Measurements from ENCODE around the gene FYN. TPM values are rescaled to one million over a fixed set of nuclear protein-coding genes. Genes with fewer than 3 reads are reported as not detected.
A peak's percentile ranks its signal among the peaks of the same experiment; 100 is the strongest.

FYN gene
- total RNA-seq, 1 donor from 2014 or later: 331 TPM

DNA sequence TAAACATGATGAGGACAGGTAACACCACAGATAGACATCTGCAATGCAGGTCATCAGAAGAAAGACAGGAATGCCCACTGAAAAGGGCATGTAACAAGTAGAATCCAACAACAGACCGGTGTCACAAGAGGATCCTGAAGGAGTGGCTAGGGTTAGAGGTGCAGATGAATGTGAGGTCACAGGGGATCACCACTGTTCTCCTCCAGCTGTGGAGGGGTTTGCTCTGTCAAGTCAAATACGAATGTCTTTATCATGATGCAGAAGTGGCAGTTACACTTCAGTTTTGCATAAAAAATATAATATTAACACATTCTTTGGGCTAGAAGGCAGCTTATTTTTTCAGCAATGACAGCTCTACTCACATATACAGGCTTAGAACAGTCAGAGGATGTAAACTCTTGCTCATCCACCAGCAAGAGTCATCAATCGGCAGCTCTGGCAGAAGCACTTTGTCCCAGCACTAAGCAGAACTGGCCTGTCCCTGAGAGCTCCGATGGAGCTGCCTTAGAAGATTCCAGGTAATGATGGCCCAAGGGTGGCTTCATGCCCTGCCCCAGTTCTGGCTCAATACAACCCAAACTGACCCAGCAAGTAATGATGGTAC, 137.1 kb downstream of the FYN start:
- Mint-ChIP-seq H3K4me1 (peaks cover 68% of the 10 kb centered on the region), H3K27me3 (no peaks in the 10 kb centered on the region), H3K36me3 (ENCODE audit: low read depth) (peaks cover 89% of the 10 kb centered on the region), H3K9me3 (peaks cover 7% of the 10 kb centered on the region), H3K4me3 (no peak overlapping the region), H3K27ac (peak overlapping the region; percentile 74)
- no peak for DNase-seq
- intact Hi-C loops (cut with micrococcal nuclease): loop anchor here (2.0 kb wide), 2 partner anchors 13 to 15 kb away; no protein-coding TSS in a partner anchor

DNA sequence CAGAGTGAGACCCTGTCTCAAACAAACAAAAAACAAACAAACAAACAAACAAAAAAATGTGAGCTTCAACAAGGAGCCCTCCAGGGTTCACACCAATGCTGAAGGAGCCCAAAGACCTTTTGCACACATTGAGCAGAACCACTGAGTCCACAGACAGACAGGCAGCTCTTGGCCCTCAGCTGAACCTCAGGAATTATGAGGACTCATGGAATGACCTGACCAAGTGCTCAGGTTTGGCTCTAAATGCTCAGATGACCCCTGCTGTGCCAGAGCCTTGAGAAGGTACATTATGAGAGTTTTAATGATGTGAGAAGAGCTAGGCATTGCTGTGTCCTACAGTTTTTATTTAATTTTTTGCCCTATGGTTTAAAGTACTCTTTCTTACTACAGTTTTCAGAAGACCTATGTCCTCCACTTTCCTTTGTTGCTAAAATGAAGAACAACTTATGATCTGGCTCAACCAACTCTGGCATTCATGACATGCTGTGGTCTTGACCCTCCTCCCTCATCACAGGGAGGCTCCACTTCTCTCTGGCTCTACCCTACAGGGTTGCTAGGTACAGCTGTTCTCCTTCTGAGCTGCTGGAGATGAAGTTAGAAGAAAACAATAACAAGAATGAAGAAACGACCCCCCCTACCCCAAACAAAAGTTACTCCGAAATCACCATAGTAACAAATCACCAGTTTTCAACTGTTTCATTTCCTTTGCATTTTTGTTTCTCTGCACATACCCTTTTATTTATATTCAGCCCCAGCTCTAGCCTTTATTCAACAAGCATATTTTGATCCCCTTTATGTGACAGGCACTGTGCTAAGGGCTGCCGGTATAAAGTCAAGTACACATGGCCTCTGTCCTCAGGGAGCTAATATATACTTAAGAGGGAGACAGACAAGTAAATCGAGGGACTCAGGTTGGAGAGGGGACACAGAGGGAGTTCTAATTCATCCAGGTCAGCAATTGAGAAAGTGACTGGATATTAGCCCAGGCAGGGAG, 138.9 kb downstream of the FYN start:
- intact Hi-C loops (cut with micrococcal nuclease): no loop called here
- Mint-ChIP-seq H3K4me3 (no peak overlapping the region), H3K9me3 (peaks cover 7% of the 10 kb centered on the region), H3K27me3 (no peaks in the 10 kb centered on the region), H3K27ac (peak overlapping the region; percentile 21), H3K36me3 (ENCODE audit: low read depth) (peaks cover 85% of the 10 kb centered on the region), H3K4me1 (peaks cover 65% of the 10 kb centered on the region)
- DNase-seq: no peak

DNA sequence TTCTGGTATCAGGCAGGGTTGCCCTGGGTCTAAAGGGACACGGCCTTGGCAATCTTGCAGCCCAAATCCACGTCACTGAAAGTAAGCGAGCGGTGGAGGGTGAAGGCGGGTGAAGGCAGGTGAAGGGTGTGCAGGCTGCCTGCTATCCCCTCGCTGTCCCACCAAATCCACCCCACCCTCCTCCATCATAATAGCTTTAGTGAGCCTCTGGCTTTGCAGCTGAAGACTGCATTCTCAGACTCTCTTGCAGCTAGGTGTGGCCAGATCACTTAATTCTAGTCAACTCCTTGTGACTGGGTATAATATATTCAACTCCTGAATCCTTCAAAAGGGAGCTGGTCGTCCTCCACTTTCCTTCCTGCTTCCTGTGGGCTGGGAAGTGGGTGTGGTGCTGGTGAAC, 140.9 kb downstream of the FYN start:
- Mint-ChIP-seq H3K9me3 (peaks cover 7% of the 10 kb centered on the region), H3K4me1 (peaks cover 49% of the 10 kb centered on the region), H3K27me3 (no peaks in the 10 kb centered on the region), H3K4me3 (no peak overlapping the region), H3K36me3 (ENCODE audit: low read depth) (peaks cover 75% of the 10 kb centered on the region), H3K27ac (no peak overlapping the region)
- intact Hi-C loops (cut with micrococcal nuclease): no loop called here
- DNase-seq: no peak

DNA sequence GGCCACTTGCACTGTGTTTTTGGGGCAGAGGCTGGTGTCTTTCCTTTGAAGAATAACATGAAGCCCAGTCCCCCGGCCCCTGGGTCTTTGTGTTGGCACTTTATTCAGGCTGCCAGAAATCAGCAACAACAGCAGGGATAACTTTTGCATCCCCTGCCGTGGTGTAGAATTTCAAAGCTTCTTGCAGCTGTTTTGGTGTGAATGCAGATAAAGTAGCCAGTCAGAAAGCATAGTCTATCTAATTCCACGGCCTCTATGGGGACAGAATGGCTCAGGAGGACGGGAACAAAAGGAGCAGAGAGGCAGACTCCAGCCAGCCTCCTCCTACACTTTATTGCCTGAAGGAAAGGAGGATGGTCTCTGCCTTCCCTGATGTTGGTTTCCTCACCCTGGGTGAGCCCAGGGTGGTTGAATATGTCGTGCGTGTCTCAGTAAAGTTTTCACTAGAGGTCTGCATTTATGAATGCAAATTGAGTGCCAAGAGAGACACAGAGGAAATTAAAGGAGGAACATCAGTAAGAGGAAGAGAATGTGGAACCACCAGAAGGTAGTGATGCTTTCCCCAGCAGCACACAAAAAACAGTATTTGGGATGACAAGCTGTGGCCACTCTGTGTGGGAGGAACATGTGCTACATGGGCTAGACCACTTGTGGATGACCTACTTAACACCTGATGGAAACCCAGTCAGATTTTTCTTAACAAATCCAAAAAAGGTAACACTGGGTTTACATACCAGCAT, 141.6 kb downstream of the FYN start:
- Mint-ChIP-seq H3K36me3 (ENCODE audit: low read depth) (peaks cover 75% of the 10 kb centered on the region), H3K9me3 (peaks cover 7% of the 10 kb centered on the region)
- intact Hi-C loops (cut with micrococcal nuclease): no loop called here

DNA sequence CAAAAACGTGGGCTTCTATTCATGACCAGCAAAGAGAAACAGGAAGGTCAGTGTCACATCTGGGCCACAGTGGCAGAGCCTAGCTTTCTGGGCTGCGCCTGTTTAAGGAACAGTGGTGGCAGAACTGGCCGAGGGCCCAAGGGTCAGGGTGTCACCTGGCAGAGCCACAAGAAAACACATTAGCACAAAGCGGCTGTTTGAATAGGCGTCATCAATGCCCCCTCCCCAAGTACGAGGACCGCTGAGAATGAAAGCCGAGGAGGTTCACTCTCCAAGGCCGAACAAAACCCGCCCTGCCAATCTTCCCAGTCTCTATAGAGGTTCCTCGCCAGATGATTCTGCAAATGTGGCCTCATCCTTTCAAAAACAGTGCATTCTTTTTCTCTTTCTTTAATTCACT, 142.4 kb downstream of the FYN start:
- peaks cover 42% of the 10 kb centered on the region for H3K4me1 Mint-ChIP-seq
- no peak overlapping the region for H3K4me3 Mint-ChIP-seq
- intact Hi-C loops (cut with micrococcal nuclease): no loop called here
- peak overlapping the region; percentile 77 for H3K27ac Mint-ChIP-seq
- no peak for DNase-seq
- H3K36me3 Mint-ChIP-seq (ENCODE audit: low read depth): peaks cover 78% of the 10 kb centered on the region
- peaks cover 7% of the 10 kb centered on the region for H3K9me3 Mint-ChIP-seq
- no peaks in the 10 kb centered on the region for H3K27me3 Mint-ChIP-seq

More for the DNA sequence above, 141.6 kb downstream of the FYN start:
- Mint-ChIP-seq H3K27ac (no peak overlapping the region), H3K4me3 (no peak overlapping the region), H3K27me3 (no peaks in the 10 kb centered on the region), H3K4me1 (peaks cover 47% of the 10 kb centered on the region)
- DNase-seq: no peak

DNA sequence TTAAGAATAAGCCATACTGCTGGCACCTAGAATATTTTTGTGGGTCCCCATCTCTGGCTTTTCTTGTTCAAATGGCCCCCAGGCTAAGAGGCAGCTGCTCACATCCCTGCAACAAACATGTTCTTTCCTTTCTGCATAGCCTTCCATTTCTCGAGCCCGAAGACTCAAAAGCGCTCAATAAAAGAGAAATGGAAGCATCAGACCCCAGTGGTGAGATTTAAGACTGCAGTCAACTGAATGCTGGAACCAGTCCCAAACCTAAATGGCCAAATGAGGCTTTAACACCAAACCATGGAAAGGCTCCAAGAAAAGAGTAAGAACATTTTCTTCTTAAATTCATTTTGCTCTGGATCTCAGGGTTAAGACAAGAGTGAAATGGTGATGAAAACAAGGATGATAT, 145.4 kb downstream of the FYN start:
- no peak overlapping the region for H3K4me3 Mint-ChIP-seq

DNA sequence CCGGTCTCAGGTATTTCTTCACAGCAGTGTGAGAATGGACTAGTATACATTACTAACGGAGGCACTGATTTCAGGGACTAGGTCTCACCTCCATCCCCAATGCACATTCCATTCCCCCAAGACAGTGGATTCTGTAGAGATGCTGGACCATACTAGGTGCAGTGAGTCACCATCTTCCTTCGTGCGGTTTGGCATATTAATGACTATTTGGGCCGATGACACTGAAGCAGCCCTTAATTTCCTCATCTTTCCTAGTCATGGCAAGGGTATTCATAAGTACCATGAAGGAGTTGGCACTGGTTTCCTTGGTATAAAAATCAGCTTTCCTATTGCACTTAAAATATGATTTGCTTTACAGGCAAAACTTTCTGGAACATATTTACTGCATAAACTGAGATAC, 146.2 kb downstream of the FYN start:
- Mint-ChIP-seq H3K27me3 (no peaks in the 10 kb centered on the region), H3K9me3 (no peaks in the 10 kb centered on the region), H3K4me3 (no peak overlapping the region), H3K27ac (peak overlapping the region; percentile 46), H3K4me1 (peaks cover 48% of the 10 kb centered on the region), H3K36me3 (ENCODE audit: low read depth) (peaks cover 59% of the 10 kb centered on the region)
- no peak for DNase-seq
- intact Hi-C loops (cut with micrococcal nuclease): no loop called here

More for the DNA sequence above, 145.4 kb downstream of the FYN start:
- H3K27me3 Mint-ChIP-seq: no peaks in the 10 kb centered on the region
- peaks cover 2% of the 10 kb centered on the region for H3K9me3 Mint-ChIP-seq
- peaks cover 46% of the 10 kb centered on the region for H3K4me1 Mint-ChIP-seq
- intact Hi-C loops (cut with micrococcal nuclease): no loop called here
- no peak overlapping the region for H3K27ac Mint-ChIP-seq
- DNase-seq: no peak
- peaks cover 60% of the 10 kb centered on the region for H3K36me3 Mint-ChIP-seq (ENCODE audit: low read depth)

DNA sequence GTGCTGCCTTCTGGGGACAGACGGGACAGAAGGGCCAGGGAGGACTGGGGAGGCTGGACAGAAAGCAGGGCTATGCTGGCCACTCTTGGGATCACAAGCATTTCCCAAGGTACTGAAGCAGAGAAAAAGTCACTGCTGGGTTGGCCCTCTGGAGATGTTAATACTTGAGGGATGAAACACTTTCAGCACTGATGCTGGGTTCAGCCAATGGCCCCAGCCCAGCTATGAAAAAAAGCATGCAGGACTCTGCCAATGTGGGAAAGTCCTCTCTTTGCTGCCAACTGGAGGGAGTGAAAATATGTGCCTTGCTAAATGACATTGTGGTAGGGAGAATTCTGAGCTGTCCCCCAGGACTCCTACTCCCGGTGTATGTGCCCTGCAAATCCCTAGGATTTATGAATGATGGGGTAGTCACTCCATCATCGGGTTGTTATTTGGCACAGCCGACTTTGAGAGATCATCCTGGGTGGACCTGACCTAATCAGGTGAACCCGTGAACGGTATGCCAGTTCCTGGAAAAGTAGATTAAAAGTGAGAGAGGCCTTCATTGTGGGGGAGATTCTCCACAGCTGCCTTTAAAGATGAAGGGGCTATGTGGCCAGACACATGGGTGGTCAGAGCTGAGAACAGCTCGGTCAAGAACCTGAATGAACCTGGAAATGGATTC, 147.7 kb downstream of the FYN start:
- Mint-ChIP-seq H3K9me3 (peaks cover 3% of the 10 kb centered on the region), H3K36me3 (ENCODE audit: low read depth) (peaks cover 59% of the 10 kb centered on the region), H3K4me3 (peak overlapping the region; percentile 62), H3K4me1 (peaks cover 54% of the 10 kb centered on the region), H3K27ac (peak overlapping the region; percentile 68), H3K27me3 (no peaks in the 10 kb centered on the region)
- no peak for DNase-seq
- intact Hi-C loops (cut with micrococcal nuclease): no loop called here

DNA sequence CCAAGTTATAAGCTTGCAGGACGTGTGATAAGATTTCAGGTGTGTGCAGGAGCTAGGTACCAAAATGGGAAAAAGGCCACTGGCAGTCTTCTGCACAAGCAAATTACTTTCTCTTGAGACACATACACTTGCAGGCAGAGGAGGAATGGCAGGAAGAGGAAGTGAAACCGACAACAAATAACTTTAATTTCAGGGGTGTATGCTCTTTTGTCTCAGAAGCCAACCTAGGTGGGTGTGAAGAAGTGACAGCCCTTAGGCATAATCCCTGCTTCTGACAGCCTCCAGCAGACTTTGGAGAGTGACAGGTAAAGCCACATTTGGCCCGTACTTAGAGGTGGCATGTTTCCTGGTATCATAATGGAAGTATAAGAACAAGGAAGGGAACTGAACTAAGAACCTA, 148.7 kb downstream of the FYN start:
- H3K27ac Mint-ChIP-seq: peak overlapping the region; percentile 68
- H3K4me1 Mint-ChIP-seq: peaks cover 49% of the 10 kb centered on the region
- no peaks in the 10 kb centered on the region for H3K27me3 Mint-ChIP-seq
- peak; percentile 78 for DNase-seq
- peaks cover 60% of the 10 kb centered on the region for H3K36me3 Mint-ChIP-seq (ENCODE audit: low read depth)
- intact Hi-C loops (cut with micrococcal nuclease): no loop called here
- H3K9me3 Mint-ChIP-seq: peaks cover 3% of the 10 kb centered on the region
- H3K4me3 Mint-ChIP-seq: peak overlapping the region; percentile 62

DNA sequence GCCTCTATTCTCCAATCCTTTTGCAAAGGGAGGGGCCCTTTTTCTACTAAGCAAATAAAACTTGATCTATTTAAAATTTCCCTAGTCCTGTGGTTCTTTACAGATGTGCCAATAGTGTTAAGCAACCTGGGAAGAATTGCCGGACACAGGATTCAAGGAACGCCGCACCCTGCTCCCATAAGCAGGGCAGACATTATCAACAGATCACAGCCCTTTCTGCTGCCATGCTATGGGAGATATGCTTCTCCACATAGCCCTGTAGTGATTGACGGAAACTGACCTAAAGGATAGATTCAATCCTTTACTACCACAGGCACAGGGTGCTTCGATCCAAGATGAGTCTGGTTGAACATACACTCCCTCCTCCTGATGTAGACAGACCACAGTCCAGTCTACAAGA, 149.2 kb downstream of the FYN start:
- H3K27ac Mint-ChIP-seq: peak overlapping the region; percentile 68
- intact Hi-C loops (cut with micrococcal nuclease): no loop called here
- H3K27me3 Mint-ChIP-seq: no peaks in the 10 kb centered on the region
- no peak for DNase-seq
- H3K36me3 Mint-ChIP-seq (ENCODE audit: low read depth): peaks cover 63% of the 10 kb centered on the region
- peaks cover 3% of the 10 kb centered on the region for H3K9me3 Mint-ChIP-seq
- H3K4me3 Mint-ChIP-seq: peak overlapping the region; percentile 62
- H3K4me1 Mint-ChIP-seq: peaks cover 51% of the 10 kb centered on the region

DNA sequence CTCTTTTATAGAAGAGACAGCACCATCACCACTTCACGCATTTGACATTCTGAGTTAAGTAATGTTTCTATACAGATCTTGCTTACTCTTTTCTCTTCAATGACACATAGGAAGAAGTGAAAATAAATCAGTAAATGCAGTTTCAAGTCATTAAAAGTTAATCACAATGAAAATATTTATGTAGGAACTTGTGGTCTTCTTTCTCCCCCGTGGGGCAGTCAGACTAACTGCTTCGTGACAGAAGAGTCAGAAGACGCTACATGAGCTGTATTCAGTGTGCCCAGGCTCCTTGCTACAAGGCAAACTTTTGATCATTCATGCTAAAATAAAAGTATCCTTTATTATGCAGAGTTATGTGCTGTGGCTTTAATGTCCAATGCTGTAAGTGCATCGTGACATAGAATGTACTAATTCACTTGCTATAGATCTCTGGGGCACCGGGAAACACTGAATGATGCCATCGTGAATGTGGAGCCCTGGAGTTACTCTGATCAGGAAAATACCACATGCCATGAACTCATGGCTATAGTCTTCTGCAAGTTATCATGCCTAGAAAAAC, 149.8 kb downstream of the FYN start:
- H3K27ac Mint-ChIP-seq: no peak overlapping the region
- peaks cover 54% of the 10 kb centered on the region for H3K4me1 Mint-ChIP-seq
- peaks cover 66% of the 10 kb centered on the region for H3K36me3 Mint-ChIP-seq (ENCODE audit: low read depth)
- intact Hi-C loops (cut with micrococcal nuclease): loop anchor here (2.0 kb wide), 1 partner anchor 13 kb away; no protein-coding TSS in a partner anchor
- no peaks in the 10 kb centered on the region for H3K27me3 Mint-ChIP-seq
- DNase-seq: no peak
- no peak overlapping the region for H3K4me3 Mint-ChIP-seq
- H3K9me3 Mint-ChIP-seq: peaks cover 3% of the 10 kb centered on the region

DNA sequence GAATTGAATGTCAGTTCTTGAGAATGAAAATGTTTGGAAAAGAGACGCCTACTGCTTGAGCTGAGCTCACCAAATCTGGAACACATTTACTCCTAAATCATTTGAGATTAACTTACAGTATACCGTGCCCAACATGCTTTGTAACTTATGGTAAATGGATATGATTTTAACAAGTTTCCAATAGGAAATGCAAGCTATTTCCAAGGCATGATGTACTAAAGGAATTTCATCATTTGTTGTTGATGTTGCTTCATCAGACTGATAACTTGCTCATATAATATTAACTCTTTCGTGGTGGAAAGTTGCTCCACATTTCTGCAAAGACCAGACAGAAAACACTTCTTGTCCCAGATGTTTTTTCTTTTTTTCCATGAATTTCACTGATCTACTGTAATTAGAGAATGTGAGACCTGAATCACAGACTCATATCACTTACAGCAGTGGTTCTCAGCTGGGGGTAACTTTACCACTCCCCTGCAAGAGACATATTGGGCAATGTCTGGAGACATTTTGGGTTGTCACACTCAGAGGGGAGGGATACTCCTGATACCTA, 151.0 kb downstream of the FYN start:
- Mint-ChIP-seq H3K9me3 (peaks cover 3% of the 10 kb centered on the region), H3K4me3 (no peak overlapping the region), H3K4me1 (peaks cover 57% of the 10 kb centered on the region), H3K36me3 (ENCODE audit: low read depth) (peaks cover 72% of the 10 kb centered on the region), H3K27me3 (no peaks in the 10 kb centered on the region), H3K27ac (no peak overlapping the region)
- no peak for DNase-seq
- intact Hi-C loops (cut with micrococcal nuclease): loop anchor here (2.0 kb wide), 1 partner anchor 15 kb away; no protein-coding TSS in a partner anchor

DNA sequence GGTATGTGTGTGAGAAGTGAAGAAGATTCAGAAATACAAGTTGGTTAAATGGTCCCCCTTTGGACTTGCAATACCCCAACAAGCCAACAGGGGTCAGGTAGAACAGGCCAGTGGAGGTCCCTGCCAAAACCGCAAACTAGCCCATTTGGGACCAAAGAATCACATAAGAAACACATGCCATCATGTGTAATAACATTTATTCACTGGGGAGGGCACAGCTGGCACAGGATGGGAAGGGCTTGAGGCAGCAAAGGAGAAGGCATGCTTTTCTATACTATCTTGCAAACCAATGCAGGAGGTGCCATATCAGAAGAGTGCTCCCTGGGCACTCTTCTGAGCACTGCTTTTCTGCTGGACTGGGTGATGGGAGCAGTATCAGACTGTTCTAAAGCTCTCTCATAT, 151.5 kb downstream of the FYN start:
- Mint-ChIP-seq H3K27me3 (no peaks in the 10 kb centered on the region), H3K27ac (peak overlapping the region; percentile 52), H3K9me3 (peaks cover 3% of the 10 kb centered on the region), H3K4me3 (no peak overlapping the region), H3K4me1 (peaks cover 54% of the 10 kb centered on the region), H3K36me3 (ENCODE audit: low read depth) (peaks cover 71% of the 10 kb centered on the region)
- intact Hi-C loops (cut with micrococcal nuclease): loop anchor here (2.0 kb wide), 1 partner anchor 15 kb away; no protein-coding TSS in a partner anchor
- DNase-seq: peak; percentile 81
